ENCODE data around the gene PYGB.

Gene PYGB

GRCh38 chr20:25339608-25340007, 91.7 kb downstream of the PYGB start:
- TF ChIP-seq CTCF (IDR thresholded peaks at IDR 0.05; ENCODE audit: extremely low read depth, insufficient read depth, missing control alignments), result no peak
- in situ Hi-C loops (cut with MboI; ENCODE audit: low pct_unique_long_range_greater_than_20kb, low sequenced_read_pairs, unreplicated experiment), result no loop called here
- no peak for DNase-seq (ENCODE audit: low spot score)

GRCh38 chr20:25340380-25340779, 92.5 kb downstream of the PYGB start:
- TF ChIP-seq CTCF (IDR thresholded peaks at IDR 0.05; ENCODE audit: extremely low read depth, insufficient read depth, missing control alignments), result no peak
- no peak for DNase-seq (ENCODE audit: low spot score)
- in situ Hi-C loops (cut with MboI; ENCODE audit: low pct_unique_long_range_greater_than_20kb, low sequenced_read_pairs, unreplicated experiment), result no loop called here

- DNase-seq (ENCODE audit: low spot score), result no peak
- in situ Hi-C loops (cut with MboI; ENCODE audit: low pct_unique_long_range_greater_than_20kb, low sequenced_read_pairs, unreplicated experiment), result no loop called here
Observed at GRCh38 chr20:25341716-25342680, 94.1 kb downstream of the PYGB start.

GRCh38 chr20:25344634-25345033, 96.7 kb downstream of the PYGB start:
- no peak for TF ChIP-seq CTCF (IDR thresholded peaks at IDR 0.05; ENCODE audit: extremely low read depth, insufficient read depth, missing control alignments)
- in situ Hi-C loops (cut with MboI; ENCODE audit: low pct_unique_long_range_greater_than_20kb, low sequenced_read_pairs, unreplicated experiment), result no loop called here
- DNase-seq (ENCODE audit: low spot score), result no peak

More at GRCh38 chr20:25341716-25342680, 94.1 kb downstream of the PYGB start:
- no peak for TF ChIP-seq CTCF (IDR thresholded peaks at IDR 0.05; ENCODE audit: extremely low read depth, insufficient read depth, missing control alignments)

- in situ Hi-C loops (cut with MboI; ENCODE audit: low pct_unique_long_range_greater_than_20kb, low sequenced_read_pairs, unreplicated experiment), result no loop called here
- no peak for TF ChIP-seq CTCF (IDR thresholded peaks at IDR 0.05; ENCODE audit: extremely low read depth, insufficient read depth, missing control alignments)
- DNase-seq (ENCODE audit: low spot score), result no peak
Observed at GRCh38 chr20:25345721-25346120, 97.8 kb downstream of the PYGB start.

- in situ Hi-C loops (cut with MboI; ENCODE audit: low pct_unique_long_range_greater_than_20kb, low sequenced_read_pairs, unreplicated experiment), result no loop called here
- no peak for TF ChIP-seq CTCF (IDR thresholded peaks at IDR 0.05; ENCODE audit: extremely low read depth, insufficient read depth, missing control alignments)
- no peak for DNase-seq (ENCODE audit: low spot score)
Observed at GRCh38 chr20:25346349-25346748, 98.5 kb downstream of the PYGB start.
